ENCODE measurements around the gene HDAC4.

The HDAC4 gene

GRCh38 chr2:239226677-239227581, 173.9 kb downstream of the HDAC4 start:
- DNase-seq (ENCODE audit: low read depth in 4 of 4, low spot score in 1 of 4) = no peak

- no peak for DNase-seq (ENCODE audit: low read depth in 4 of 4, low spot score in 1 of 4)
These were observed 174.8 kb downstream of the HDAC4 start for GRCh38 chr2:239225871-239226561.

- no peak for DNase-seq (ENCODE audit: low read depth in 4 of 4, low spot score in 1 of 4)
These were observed 175.4 kb downstream of the HDAC4 start for GRCh38 chr2:239225371-239225851.

- no peak for DNase-seq (ENCODE audit: low read depth in 4 of 4, low spot score in 1 of 4)
These were observed 175.9 kb downstream of the HDAC4 start for GRCh38 chr2:239224955-239225354.

GRCh38 chr2:239224199-239224570, 176.6 kb downstream of the HDAC4 start:
- no peak for DNase-seq (ENCODE audit: low read depth in 4 of 4, low spot score in 1 of 4)

- no peak for DNase-seq (ENCODE audit: low read depth in 4 of 4, low spot score in 1 of 4)
These were observed 177.3 kb downstream of the HDAC4 start for GRCh38 chr2:239223310-239224198.

- no peak for DNase-seq (ENCODE audit: low read depth in 4 of 4, low spot score in 1 of 4)
These were observed 178.0 kb downstream of the HDAC4 start for GRCh38 chr2:239222706-239223309.

GRCh38 chr2:239222312-239222660, 178.5 kb downstream of the HDAC4 start:
- DNase-seq (ENCODE audit: low read depth in 4 of 4, low spot score in 1 of 4) = no peak

GRCh38 chr2:239220981-239221396, 179.8 kb downstream of the HDAC4 start:
- no peak for DNase-seq (ENCODE audit: low read depth in 4 of 4, low spot score in 1 of 4)

- no peak for DNase-seq (ENCODE audit: low read depth in 4 of 4, low spot score in 1 of 4)
These were observed 180.5 kb downstream of the HDAC4 start for GRCh38 chr2:239220341-239220740.

GRCh38 chr2:239216614-239217273, 184.1 kb downstream of the HDAC4 start:
- peak in 2 of 4 experiments; percentile 22 to 36 for DNase-seq (ENCODE audit: low read depth in 4 of 4, low spot score in 1 of 4)

- no peak for DNase-seq (ENCODE audit: low read depth in 4 of 4, low spot score in 1 of 4)
These were observed 184.7 kb downstream of the HDAC4 start for GRCh38 chr2:239215988-239216613.

- no peak for DNase-seq (ENCODE audit: low read depth in 4 of 4, low spot score in 1 of 4)
These were observed 185.5 kb downstream of the HDAC4 start for GRCh38 chr2:239215136-239215925.

GRCh38 chr2:239214725-239215124, 186.1 kb downstream of the HDAC4 start:
- no peak for DNase-seq (ENCODE audit: low read depth in 4 of 4, low spot score in 1 of 4)

GRCh38 chr2:239213643-239214101, 187.1 kb downstream of the HDAC4 start:
- no peak for DNase-seq (ENCODE audit: low read depth in 4 of 4, low spot score in 1 of 4)

GRCh38 chr2:239212929-239213642, 187.7 kb downstream of the HDAC4 start:
- no peak for DNase-seq (ENCODE audit: low read depth in 4 of 4, low spot score in 1 of 4)

- no peak for DNase-seq (ENCODE audit: low read depth in 4 of 4, low spot score in 1 of 4)
These were observed 188.5 kb downstream of the HDAC4 start for GRCh38 chr2:239212121-239212928.

Measured in stimulated activated CD4-positive, alpha-beta T cell treated with anti-CD3 and anti-CD28 coated beads, Interleukin-1b, Interleukin-23, amount 100 ng/mL, for 24 hours (primary cell).